Occipital lobe (tissue), 2 donors: ENCODE results near the gene ANKRD11. TPM values are rescaled to one million over a fixed set of nuclear protein-coding genes. Genes with fewer than 3 reads are reported as not detected.
"Not testable (repeated sequence)": the region's sequence is repeated elsewhere in the genome, so short reads cannot be mapped to it uniquely, and the experiment has no call there.

Source experiments
- DNase-seq: peaks from one replicate; lab custom pipeline; 2025; lab: John Stamatoyannopoulos, UW
- total RNA-seq: library from RNA; depleted of rRNA; stranded (reverse); fragments of >200 nt; gene quantifications from one replicate; pipeline ENCODE4 v1.2.3, GENCODE V29; 2014

Gene ANKRD11
- total RNA-seq, 1 donor from 2014 or later, result 27.5 TPM

GRCh38 chr16:89318871-89319630 is 171.3 kb downstream of the ANKRD11 start:
- DNase-seq, result no peak

DNA sequence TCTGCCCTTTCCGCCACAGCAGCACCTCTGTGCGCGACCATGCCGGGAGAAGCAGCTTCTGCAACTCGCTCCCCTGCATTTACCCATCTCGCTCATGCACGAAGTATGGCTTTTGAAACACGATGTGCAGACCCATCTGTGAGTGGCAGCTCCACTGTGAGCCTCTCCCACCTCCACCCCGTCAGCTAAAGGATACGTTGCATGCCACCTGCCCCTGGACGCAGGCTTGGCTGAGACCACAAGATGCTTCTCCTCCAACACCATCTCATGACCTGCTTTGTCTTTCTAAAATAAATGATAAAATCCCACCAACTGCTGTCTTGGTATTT is 172.0 kb downstream of the ANKRD11 start:
- DNase-seq, result no peak

- DNase-seq, result no peak
Measured at GRCh38 chr16:89317729-89318429, 172.5 kb downstream of the ANKRD11 start.

DNA sequence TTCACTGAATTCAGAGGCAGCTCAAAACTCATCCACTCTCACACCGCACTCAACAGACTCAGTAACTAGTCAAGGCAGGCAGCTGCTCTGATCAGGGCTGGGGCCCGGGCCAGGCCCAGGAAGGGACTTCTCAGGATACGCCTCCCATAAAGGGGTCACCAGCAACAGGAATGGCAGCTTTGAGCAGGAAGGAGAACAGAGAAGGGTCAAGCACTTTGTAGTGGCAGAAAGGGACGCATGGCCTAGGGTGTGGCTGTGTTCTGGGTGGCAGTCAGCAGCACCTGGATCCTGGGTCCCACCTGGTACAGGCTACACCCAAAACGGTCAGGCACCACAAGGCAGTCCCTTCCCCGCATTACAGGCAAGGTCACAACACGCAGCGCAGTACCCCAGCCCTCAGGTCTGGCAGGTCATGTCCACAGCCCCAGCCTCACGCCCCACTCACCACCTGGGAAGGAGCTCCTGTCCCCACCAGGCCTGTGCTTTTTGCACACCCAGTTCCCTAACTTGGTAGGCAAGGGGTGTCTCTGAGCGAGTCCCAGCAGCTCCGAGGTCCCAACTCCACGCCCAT is 173.2 kb downstream of the ANKRD11 start:
- no peak for DNase-seq

DNA sequence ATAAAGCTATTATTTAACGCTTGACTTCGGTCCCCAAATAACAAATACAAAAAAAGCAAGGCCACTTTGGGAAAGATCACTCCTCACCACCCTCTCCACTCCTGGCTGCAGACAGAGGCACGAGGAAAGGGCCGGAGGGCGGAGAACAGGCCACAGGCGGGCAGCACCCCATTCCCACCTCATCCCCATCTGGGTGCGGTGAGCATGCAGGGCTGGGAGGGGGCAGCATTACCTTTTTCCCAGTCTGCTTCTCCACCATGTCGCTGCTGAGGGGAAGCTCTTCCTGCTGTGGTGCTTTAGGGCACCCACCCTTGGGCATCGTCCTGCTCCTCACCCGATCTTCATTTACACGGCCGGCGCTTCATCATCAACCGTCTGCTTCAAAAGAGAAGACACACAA is 173.7 kb downstream of the ANKRD11 start:
- no peak for DNase-seq

DNA sequence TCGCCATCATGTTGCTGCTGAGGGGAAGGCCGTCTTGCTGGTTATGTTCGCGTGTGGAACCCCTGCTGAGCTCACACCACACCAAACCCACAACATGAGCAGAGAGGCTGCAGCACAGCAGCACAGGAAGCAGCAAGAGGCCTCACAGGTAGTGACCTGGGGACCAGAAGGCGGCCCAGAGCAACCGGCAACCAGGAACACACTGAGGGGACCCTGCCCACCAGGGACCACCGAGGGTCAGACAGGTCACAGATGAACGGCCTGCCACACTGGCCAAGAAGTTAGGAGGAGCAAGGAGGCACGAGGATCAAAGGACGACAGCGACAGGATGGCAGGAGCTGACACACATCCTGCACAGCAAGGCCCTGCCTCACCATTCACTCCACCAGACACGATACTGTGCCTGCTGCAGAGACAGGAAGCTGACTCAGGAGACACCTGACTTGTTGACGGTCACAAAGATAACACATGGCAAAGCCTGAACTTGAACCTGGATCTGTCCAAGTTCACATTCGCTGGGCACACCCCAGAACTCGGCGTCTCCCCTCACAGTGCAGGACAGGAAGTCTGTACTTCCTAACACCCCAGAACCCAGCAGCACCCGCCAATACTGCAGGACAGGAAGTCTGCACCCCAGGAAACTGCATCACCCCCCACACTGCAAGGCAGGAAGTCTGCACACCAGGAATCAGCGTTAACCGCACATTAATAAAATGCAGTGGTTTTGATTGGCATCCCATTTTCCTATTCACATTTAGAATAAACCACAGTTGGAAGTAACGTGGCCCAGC is 174.4 kb downstream of the ANKRD11 start:
- DNase-seq, result no peak

GRCh38 chr16:89315271-89315670 is 175.1 kb downstream of the ANKRD11 start:
- no peak for DNase-seq

GRCh38 chr16:89314854-89315253 is 175.5 kb downstream of the ANKRD11 start:
- DNase-seq, result no peak

DNA sequence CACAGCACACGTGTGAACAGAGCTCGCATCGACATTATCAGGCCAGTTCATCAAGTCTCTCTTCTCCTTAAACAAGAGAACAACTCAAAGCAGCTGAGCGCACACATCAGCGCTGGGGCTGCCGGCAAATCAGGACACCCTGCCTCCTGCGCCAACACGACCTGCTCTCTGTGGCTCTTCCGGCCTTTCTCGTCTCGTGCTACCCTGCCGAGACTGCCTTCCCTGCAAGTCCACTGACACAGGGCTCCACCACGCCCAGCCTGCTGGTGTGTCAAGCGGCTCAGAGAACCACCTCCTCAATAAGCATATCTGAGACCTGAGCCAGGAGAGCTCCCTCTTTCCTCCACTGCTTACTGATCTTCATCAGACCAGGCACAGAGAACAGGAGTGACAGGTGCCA is 176.0 kb downstream of the ANKRD11 start:
- DNase-seq, result peak; percentile 48

GRCh38 chr16:89313583-89313982 is 176.8 kb downstream of the ANKRD11 start:
- DNase-seq, result no peak

DNA sequence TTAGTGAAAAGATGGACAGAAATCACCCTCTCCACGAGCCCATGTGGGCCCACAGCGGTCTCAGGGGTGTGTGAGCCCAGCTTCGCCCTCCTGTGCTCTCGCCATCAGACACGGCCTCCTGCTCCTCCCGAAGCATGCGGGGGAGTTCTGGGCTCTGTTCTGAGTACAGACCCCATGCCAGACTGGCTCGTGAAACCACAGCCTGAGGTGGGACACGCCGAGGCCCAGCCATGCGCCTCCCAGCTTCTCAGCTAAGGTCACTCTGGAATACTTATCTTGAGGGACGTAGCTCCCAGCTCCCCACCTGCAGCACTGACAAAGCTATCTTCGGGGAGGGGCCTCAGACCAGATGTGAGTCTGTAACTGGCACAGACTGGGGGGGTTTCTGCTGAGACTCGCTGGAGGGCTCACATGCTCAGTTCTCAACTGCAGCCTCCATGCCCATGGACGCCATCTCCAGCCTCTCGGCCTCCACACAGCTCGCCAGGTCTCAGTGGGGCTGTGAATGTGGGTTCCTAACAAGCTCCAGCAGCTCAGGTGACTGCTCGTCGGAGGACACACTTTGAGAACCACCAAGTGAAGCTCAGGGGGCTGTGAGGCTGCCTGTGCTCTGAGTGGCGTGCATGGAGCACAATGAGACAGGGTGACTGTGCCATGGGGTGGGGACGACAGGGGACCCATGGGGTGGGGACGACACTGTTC is 177.6 kb downstream of the ANKRD11 start:
- no peak for DNase-seq

GRCh38 chr16:89312194-89312593 is 178.2 kb downstream of the ANKRD11 start:
- DNase-seq, result peak; percentile 57

DNA sequence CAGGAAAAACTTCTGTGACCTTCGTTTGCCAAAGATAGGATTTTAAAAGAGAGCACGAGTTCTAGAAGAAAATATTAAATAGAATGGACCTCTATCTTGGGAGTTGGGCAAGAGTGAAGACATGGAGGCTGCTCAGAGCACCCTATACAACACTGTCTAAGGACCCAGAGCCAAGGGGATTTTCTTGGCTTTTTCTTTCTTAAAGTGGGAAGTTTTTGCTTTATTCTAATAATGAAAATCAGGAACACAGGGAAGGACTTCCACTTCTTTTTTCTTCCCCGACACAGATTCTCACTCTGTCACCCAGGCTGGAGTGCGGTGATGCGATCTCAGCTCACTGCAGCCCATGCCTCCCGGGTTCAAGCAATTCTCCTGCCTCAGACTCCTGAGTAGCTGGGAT is 178.7 kb downstream of the ANKRD11 start:
- no peak for DNase-seq

DNA sequence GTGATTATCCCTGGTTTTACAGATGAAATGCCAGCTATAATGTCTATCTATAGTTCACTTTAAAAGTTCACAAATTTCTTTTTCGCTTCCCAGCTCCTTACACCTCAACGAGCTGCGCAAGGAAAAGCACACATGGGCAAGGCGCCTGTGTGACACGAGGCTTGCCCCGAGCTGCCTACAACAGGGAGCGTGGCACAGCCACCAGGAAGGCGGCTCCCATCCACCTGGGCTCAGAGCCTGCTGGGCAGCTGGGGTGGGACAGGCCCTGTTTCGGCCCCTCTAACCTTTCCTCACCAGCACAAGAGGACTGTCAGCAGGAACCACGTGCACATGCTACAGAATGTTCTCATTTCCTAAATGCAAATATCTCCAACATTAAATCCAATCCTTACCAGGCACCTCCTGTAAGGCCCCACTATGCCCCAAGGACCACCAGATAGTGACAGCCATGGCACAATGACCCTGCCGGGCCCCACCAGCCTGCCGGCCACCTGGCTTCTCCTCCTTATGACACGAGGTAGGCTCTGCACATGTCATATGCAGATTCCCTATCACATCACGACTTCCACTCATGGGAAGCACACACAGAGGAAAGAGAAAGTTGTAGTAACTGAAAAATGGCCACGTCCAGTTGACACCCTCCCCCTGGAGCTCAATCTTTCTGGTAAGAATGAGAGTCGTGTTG is 180.8 kb downstream of the ANKRD11 start:
- no peak for DNase-seq

GRCh38 chr16:89308391-89309333 is 181.7 kb downstream of the ANKRD11 start:
- no peak for DNase-seq

DNA sequence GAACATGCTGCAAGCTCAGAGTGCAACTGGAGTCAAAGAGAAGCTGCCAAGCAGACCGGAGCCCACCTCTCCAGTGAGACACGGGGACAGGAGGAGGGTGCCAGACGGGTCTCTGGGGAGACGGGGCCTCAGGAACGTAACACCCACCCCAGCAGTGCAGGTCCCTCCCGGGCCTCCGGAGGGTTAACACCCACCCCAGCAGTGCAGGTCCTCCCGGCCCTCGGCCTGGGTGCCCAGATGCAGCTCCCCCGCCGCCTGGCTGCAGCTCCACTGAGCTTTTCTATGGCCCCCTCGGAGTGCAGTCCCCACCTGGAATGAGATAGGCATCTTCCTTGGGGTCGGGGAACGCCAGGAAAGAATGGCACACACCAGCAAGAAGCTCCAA is 182.9 kb downstream of the ANKRD11 start:
- DNase-seq, result no peak

DNA sequence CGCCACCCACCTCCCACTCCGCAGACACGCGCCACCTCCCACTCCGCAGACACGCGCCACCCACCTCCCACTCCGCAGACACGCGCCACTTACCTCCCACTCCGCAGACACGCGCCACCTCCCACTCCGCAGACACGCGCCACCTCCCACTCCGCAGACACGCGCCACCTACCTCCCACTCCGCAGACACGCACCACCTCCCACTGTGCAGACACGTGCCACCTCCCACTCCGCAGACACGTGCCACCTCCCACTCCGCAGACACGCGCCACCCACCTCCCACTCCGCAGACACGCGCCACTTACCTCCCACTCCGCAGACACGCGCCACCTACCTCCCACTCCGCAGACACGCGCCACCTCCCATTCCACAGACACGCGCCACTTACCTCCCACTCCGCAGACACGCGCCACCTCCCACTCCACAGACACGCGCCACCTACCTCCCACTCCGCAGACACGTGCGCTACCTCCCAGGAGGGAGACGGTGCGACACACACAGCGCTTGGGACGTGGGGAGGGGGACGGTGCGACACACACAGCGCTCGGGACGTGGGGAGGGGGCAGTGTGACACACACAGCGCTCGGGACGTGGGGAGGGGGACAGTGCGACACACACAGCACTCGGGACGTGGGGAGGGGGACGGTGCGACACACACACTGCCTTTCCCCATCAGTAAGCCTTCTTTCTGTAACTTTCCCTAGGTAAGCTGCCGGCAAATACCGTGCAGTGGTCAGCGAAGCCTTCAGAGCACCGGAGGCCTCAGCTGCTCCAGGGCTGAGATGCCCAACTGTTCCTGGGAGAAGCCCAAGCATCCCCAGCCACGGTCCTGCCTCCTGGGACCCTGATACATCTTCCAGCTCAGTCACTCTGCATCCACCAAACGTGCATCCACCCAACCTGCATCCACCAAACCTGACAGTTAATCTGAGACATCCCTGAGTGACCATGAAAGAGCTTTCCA is 183.6 kb downstream of the ANKRD11 start:
- DNase-seq, result not testable (repeated sequence)

GRCh38 chr16:89304941-89305705 is 185.2 kb downstream of the ANKRD11 start:
- no peak for DNase-seq
